ENCODE measurements around the gene SETD5. TPM values are rescaled to one million over a fixed set of nuclear protein-coding genes. Genes with fewer than 3 reads are reported as not detected.

SETD5 gene
- total and polyA plus RNA-seq, 12 donors, result 10.8 to 64.7 (median 55.6) TPM

- Histone ChIP-seq H3K4me3 (no peak overlapping the region), H3K4me1 (peaks cover 0 to 11% (median 5%) of the 10 kb centered on the region in 9 donors), H3K27ac (no peak overlapping the region), H3K9me3 (no peaks in the 10 kb centered on the region), H3K27me3 (no peaks in the 10 kb centered on the region), H3K36me3 (peaks cover 0 to 100% (median 71%) of the 10 kb centered on the region in 9 donors)
- no peak for TF ChIP-seq CTCF (IDR thresholded peaks at IDR 0.05)
- intact Hi-C loops (cut with DNase I), result loop anchor here in 1 of 10 donors (5.0 kb wide), 1 partner anchor 73 kb away; no protein-coding TSS in a partner anchor
- ATAC-seq (no peak), DNase-seq (no peak)
- whole genome bisulfite sequencing, 2 donors, result 98% methylated on average over 1 of the region's 1 CpG
These were observed 27.9 kb upstream of the SETD5 start for GRCh38 chr3:9369508-9369907.

- Histone ChIP-seq H3K27ac (no peak overlapping the region), H3K4me1 (peaks cover 0 to 5% (median 0%) of the 10 kb centered on the region in 9 donors), H3K9me3 (no peaks in the 10 kb centered on the region), H3K36me3 (peaks cover 0 to 100% (median 78%) of the 10 kb centered on the region in 9 donors), H3K4me3 (no peak overlapping the region), H3K27me3 (no peaks in the 10 kb centered on the region)
- no peak for ATAC-seq
- intact Hi-C loops (cut with DNase I), result loop anchor here in 1 of 10 donors (10.0 kb wide), 1 partner anchor 61 kb away; no protein-coding TSS in a partner anchor
- DNase-seq, result no peak
- 89 to 93% methylated on average over 3 of the region's 3 CpGs for WGBS, 2 donors
- no peak for TF ChIP-seq CTCF (IDR thresholded peaks at IDR 0.05)
These were observed 23.9 kb upstream of the SETD5 start for GRCh38 chr3:9373465-9373864.

- Histone ChIP-seq H3K36me3 (peaks cover 0 to 100% (median 58%) of the 10 kb centered on the region in 9 donors), H3K27ac (no peak overlapping the region), H3K4me3 (no peak overlapping the region), H3K27me3 (no peaks in the 10 kb centered on the region), H3K4me1 (peaks cover 0 to 17% (median 0%) of the 10 kb centered on the region in 9 donors), H3K9me3 (no peaks in the 10 kb centered on the region)
- DNase-seq (no peak), ATAC-seq (no peak)
- intact Hi-C loops (cut with DNase I), result loop anchor here in 1 of 10 donors (10.0 kb wide), 1 partner anchor 57 kb away; no protein-coding TSS in a partner anchor
- 79 to 88% methylated on average over 1 of the region's 1 CpG for WGBS, 2 donors
- TF ChIP-seq CTCF (IDR thresholded peaks at IDR 0.05), result no peak
These were observed 19.4 kb upstream of the SETD5 start for GRCh38 chr3:9377981-9378380.

GRCh38 chr3:9379327-9379726, 18.1 kb upstream of the SETD5 start:
- no peak for DNase-seq
- 35 to 48% methylated on average over 4 of the region's 4 CpGs for WGBS, 2 donors
- Histone ChIP-seq H3K9me3 (no peaks in the 10 kb centered on the region), H3K36me3 (peaks cover 0 to 100% (median 57%) of the 10 kb centered on the region in 9 donors), H3K27ac (peak overlapping the region in 5 of 10 donors; percentile 4 to 35 (median 19)), H3K4me3 (no peak overlapping the region), H3K4me1 (peaks cover 0 to 17% (median 0%) of the 10 kb centered on the region in 9 donors), H3K27me3 (no peaks in the 10 kb centered on the region)
- ATAC-seq, result peak in 5 of 8 donors; percentile 16 to 63 (median 56)
- intact Hi-C loops (cut with DNase I), result loop anchor here in 1 of 10 donors (10.0 kb wide), 1 partner anchor 55 kb away; no protein-coding TSS in a partner anchor
- no peak for TF ChIP-seq CTCF (IDR thresholded peaks at IDR 0.05)
